Cardiac muscle cell (in vitro differentiated cells and primary cell): ENCODE data around the gene LMAN1L. TPM values are rescaled to one million over a fixed set of nuclear protein-coding genes. Genes with fewer than 3 reads are reported as not detected.
A peak's percentile ranks its signal among the peaks of the same experiment; 100 is the strongest.

Experiments used
- DNase-seq, 2 donors: peaks; one replicate each; pipeline versions ENCODE4 v3.0.0 to v3.0.0-alpha.2; 2010 to 2017; ENCODE audit warnings: low read depth in 1 of 2, low spot score in 1 of 2
- H3K27ac ChIP-seq: fragments of 200-600 bp; sonication (generic); 2 replicates; pipeline ENCODE4 v1.5.1; 2016
- H3K27me3 ChIP-seq: fragments of 200-600 bp; sonication (generic); 2 replicates; pipeline ENCODE4 v1.6.0; 2016; ENCODE audit warnings: control low read depth
- H3K36me3 ChIP-seq: fragments of 200-600 bp; sonication (generic); 2 replicates; pipeline ENCODE4 v1.5.1; 2016; ENCODE audit warnings: control low read depth
- H3K4me1 ChIP-seq: fragments of 200-600 bp; sonication (generic); 2 replicates; pipeline ENCODE4 v1.8.1; 2017; ENCODE audit warnings: low read depth, mild to moderate bottlenecking, mixed run types
- H3K4me3 ChIP-seq: fragments of 200-600 bp; sonication (generic); 2 replicates; pipeline ENCODE4 v1.5.1; 2016; ENCODE audit warnings: mild to moderate bottlenecking
- H3K9me3 ChIP-seq: fragments of 200-600 bp; sonication (generic); 2 replicates; pipeline ENCODE4 v1.5.1; 2017; ENCODE audit warnings: low read depth, mild to moderate bottlenecking, control low read depth
- polyA plus RNA-seq: library from polyadenylated mRNA; unstranded; fragments of >200 nt; fragmentation: Nextera tagmentation; extraction: Ambion mirVana; gene quantifications from 2 replicates; pipeline ENCODE4 v1.2.1, GENCODE V29; 2016
- total RNA-seq: library from RNA; depleted of rRNA; stranded (reverse); fragments of >200 nt; gene quantifications from 2 replicates; pipeline ENCODE4 v1.2.3, GENCODE V29; 2016
- TF ChIP-seq, protein P1 (sequence below): IDR thresholded peaks from 2 replicates; pipeline ENCODE4 v1.5.1; 2012; ENCODE audit warnings: low read depth, mild to moderate bottlenecking, low read length

LMAN1L gene
- total and polyA plus RNA-seq, 2 experiments from 2014 or later, result not detected

DNA sequence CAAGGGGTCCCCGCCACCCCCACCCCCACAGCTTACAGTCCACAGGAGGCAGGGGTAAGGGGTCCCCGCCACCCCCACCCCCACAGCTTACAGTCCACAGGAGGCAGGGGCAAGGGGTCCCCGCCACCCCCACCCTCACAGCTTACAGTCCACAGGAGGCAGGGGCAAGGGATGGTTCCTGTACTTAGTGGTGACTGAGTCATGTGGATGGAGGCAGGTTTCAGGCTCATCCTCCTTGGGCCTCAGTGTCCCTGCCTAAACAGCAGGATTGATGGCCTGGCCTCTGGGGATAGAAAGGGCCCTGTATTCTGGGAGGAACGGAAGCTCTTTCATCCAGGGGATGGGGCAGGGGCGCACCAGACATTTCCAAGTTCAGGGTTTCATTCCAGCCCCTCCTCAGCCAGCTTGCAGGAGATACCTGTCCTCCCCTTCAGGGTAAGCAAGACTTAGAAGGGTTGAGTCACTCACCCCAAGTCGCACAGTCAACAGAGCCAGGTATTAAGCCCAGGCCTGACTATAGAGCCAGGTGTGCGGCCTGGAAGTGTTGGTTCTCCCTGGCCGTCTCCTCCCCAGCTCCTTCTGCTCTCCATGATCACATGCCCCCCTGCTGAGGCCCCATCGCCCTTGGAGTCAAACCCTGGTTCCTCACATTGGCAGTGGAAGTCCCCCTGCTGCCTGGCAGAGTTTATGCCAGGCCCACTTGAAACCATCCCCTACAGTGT is 18.2 kb upstream of the LMAN1L start:
- Histone ChIP-seq H3K27ac (no peak overlapping the region), H3K9me3 (no peaks in the 10 kb centered on the region), H3K4me1 (peaks cover 13% of the 10 kb centered on the region), H3K4me3 (no peak overlapping the region), H3K36me3 (peaks cover 2% of the 10 kb centered on the region), H3K27me3 (no peaks in the 10 kb centered on the region)
- no peak for DNase-seq
- TF ChIP-seq, protein P1, sequence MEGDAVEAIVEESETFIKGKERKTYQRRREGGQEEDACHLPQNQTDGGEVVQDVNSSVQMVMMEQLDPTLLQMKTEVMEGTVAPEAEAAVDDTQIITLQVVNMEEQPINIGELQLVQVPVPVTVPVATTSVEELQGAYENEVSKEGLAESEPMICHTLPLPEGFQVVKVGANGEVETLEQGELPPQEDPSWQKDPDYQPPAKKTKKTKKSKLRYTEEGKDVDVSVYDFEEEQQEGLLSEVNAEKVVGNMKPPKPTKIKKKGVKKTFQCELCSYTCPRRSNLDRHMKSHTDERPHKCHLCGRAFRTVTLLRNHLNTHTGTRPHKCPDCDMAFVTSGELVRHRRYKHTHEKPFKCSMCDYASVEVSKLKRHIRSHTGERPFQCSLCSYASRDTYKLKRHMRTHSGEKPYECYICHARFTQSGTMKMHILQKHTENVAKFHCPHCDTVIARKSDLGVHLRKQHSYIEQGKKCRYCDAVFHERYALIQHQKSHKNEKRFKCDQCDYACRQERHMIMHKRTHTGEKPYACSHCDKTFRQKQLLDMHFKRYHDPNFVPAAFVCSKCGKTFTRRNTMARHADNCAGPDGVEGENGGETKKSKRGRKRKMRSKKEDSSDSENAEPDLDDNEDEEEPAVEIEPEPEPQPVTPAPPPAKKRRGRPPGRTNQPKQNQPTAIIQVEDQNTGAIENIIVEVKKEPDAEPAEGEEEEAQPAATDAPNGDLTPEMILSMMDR, result no peak

DNA sequence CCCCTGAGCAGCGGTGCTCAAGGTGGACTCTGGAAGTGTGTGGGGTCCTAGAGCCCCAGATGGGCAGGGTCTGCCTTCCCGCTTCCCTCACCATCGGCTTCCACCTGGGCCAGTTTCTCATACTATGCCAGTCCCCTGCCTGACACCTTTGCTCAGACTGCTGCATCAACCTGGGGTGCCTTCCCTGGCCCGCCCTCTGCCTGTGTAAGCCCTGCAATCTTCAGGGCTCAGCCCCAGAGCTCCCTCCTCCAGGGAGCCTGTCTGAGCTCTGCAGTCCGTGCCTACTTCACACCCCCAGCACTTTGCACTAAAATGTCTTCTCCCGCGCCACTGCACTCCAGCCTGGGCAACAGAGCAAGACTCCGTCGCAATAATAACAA is 17.7 kb upstream of the LMAN1L start:
- no peak for DNase-seq
- Histone ChIP-seq H3K4me1 (peaks cover 7% of the 10 kb centered on the region), H3K27ac (no peak overlapping the region), H3K36me3 (peaks cover 5% of the 10 kb centered on the region), H3K27me3 (no peaks in the 10 kb centered on the region), H3K4me3 (no peak overlapping the region), H3K9me3 (no peaks in the 10 kb centered on the region)
- TF ChIP-seq, protein P1, result no peak

DNA sequence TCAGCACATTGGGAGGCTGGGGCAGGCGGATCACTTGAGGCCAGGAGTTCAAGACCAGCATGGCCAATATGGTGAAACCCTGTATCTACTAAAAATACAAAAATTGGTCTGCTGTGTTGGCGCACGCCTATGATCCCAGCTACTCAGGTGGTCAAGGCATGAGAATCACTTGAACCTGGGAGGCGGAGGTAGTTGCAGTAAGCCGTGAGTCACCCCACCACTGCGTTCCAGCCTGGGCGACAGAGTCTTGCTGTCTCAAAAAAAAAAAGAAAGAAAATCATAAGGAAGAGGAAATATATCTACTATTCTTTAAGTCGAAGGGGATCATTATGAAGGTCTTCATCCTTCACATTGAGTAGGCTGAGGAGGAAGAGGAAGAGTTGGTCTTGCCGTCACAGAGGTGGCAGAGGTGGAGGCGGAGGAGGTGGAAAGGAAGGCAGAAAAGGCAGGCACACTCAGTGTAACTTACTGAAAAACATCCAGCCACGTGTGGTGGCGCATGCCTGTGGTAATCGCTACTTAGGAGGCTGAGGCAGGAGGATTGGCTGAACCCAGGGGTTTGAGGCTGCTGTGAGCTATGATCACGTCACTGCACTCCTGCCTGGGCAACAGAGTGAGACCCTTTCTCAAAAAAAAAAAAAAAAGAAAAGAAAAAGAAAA is 16.5 kb upstream of the LMAN1L start:
- no peak for DNase-seq
- Histone ChIP-seq H3K9me3 (no peaks in the 10 kb centered on the region), H3K36me3 (peaks cover 9% of the 10 kb centered on the region), H3K4me3 (no peak overlapping the region), H3K27ac (no peak overlapping the region), H3K4me1 (no peaks in the 10 kb centered on the region), H3K27me3 (no peaks in the 10 kb centered on the region)
- TF ChIP-seq, protein P1, result no peak

DNA sequence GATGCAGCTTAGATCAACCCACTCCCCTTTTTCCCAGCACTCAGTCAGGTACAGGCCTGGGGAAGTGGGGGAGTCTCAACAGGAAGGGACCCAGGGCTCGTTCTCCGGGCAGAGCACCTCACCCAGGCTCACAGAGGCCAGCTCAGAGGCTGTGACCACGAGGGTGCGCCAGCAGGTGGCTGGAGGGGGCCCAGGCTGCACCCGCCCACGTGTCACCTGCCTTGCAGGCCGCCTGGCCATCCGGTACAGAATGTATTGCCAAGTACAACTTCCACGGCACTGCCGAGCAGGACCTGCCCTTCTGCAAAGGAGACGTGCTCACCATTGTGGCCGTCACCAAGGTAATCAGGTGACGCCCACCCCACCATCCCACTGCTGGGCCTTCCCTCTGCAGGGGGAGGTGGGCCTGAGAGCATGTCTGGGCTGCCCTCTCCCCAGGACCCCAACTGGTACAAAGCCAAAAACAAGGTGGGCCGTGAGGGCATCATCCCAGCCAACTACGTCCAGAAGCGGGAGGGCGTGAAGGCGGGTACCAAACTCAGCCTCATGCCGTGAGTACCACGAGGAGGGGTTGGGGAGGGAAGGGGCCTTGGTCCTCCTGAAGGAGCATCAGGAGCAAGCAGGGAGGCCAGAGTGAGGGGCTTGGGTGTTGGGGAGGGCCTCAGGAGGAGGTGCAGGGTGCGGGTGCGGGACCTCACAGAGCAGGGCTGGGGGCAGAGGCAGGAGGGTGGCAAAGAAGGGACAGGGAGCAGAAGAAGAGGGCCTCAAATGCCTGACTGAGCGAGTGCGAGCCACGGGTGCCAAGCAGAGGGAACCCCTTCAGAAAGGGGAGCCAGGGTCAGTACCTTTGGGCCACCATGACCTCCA is 14.0 kb upstream of the LMAN1L start:
- Histone ChIP-seq H3K4me1 (no peaks in the 10 kb centered on the region), H3K27me3 (no peaks in the 10 kb centered on the region), H3K9me3 (no peaks in the 10 kb centered on the region), H3K4me3 (no peak overlapping the region), H3K36me3 (peaks cover 19% of the 10 kb centered on the region), H3K27ac (no peak overlapping the region)
- TF ChIP-seq, protein P1, result no peak
- no peak for DNase-seq

DNA sequence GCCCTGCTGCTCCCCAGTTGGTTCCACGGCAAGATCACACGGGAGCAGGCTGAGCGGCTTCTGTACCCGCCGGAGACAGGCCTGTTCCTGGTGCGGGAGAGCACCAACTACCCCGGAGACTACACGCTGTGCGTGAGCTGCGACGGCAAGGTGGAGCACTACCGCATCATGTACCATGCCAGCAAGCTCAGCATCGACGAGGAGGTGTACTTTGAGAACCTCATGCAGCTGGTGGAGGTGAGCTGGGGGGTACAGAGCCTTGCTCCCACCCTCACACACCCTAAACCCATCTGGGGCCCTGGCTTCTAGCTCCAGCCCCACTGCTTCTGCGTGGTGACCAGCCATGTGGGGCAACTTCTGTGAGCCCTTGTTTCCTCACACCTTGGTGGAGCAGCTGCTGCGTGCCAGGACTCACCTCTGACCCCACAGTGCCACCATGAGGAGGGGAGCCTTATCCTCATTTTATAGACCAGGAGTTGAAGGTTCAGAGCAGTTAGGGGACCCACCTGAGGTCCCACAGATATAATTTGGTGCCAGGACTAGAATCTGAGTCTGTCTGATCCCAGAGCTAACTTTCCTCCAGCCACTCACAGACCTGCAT is 13.3 kb upstream of the LMAN1L start:
- Histone ChIP-seq H3K9me3 (no peaks in the 10 kb centered on the region), H3K4me1 (no peaks in the 10 kb centered on the region), H3K27ac (peak overlapping the region; percentile 19), H3K4me3 (no peak overlapping the region), H3K36me3 (peaks cover 23% of the 10 kb centered on the region), H3K27me3 (no peaks in the 10 kb centered on the region)
- TF ChIP-seq, protein P1, result no peak
- DNase-seq, result no peak
